Duodenal mucosa (tissue), 2 donors: ENCODE results near the gene MSRB3.
"Not testable (repeated sequence)": the region's sequence is repeated elsewhere in the genome, so short reads cannot be mapped to it uniquely, and the experiment has no call there.

ENCODE experiments used
- H3K27ac ChIP-seq: one replicate; pipeline ENCODE4 v1.7.0; 2013; ENCODE audit warnings: low read depth, low read length
- H3K27me3 ChIP-seq, 2 donors: one replicate each; pipeline ENCODE4 v1.7.0; 2013; ENCODE audit warnings: low read length in 2 of 2, control low read depth in 1 of 2; ENCODE audit not compliant: insufficient read depth in 2 of 2, control insufficient read depth in 1 of 2
- H3K36me3 ChIP-seq, 2 donors: one replicate each; pipeline ENCODE4 v1.7.0; 2013; ENCODE audit warnings: low read length in 2 of 2, control low read depth in 1 of 2; ENCODE audit not compliant: insufficient read depth in 2 of 2, control insufficient read depth in 1 of 2
- H3K4me1 ChIP-seq, 2 donors: one replicate each; pipeline ENCODE4 v1.7.0; 2013; ENCODE audit warnings: low read length in 2 of 2, control low read depth in 1 of 2; ENCODE audit not compliant: insufficient read depth in 2 of 2, control insufficient read depth in 1 of 2
- H3K4me3 ChIP-seq, 2 donors: one replicate each; pipeline ENCODE4 v1.7.0; 2013; ENCODE audit warnings: low read length in 2 of 2, low read depth in 1 of 2
- H3K9ac ChIP-seq, 2 donors: one replicate each; pipeline ENCODE4 v1.7.0; 2013; ENCODE audit warnings: low read length in 2 of 2, low read depth in 1 of 2
- H3K9me3 ChIP-seq, 2 donors: one replicate each; pipeline ENCODE4 v1.7.0; 2013; ENCODE audit warnings: low read length in 2 of 2, control low read depth in 1 of 2; ENCODE audit not compliant: control insufficient read depth in 1 of 2

The MSRB3 gene

DNA sequence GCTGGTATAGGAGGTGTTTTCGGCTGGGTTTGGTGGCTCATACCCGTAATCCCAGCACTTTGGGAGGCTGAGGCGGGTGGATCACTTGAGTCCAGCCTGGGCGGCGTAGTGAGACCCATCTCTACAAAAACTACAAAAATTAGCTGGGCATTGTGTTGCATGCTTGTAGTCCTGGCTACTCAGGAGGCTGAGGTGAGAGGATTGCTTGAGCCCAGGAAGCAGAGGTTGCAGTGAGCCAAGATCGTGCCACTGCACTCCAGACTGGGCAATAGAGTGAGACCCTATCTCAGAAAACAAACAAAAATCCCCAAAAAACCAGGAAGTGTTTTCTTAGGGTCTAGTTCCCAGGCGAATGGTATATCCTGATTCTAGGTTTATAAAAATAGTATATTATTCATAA, 7.0 kb downstream of the MSRB3 start:
- H3K9ac ChIP-seq, H3K4me3 ChIP-seq, H3K9me3 ChIP-seq, H3K27me3 ChIP-seq, H3K27ac ChIP-seq, H3K4me1 ChIP-seq, H3K36me3 ChIP-seq: not testable (repeated sequence)

DNA sequence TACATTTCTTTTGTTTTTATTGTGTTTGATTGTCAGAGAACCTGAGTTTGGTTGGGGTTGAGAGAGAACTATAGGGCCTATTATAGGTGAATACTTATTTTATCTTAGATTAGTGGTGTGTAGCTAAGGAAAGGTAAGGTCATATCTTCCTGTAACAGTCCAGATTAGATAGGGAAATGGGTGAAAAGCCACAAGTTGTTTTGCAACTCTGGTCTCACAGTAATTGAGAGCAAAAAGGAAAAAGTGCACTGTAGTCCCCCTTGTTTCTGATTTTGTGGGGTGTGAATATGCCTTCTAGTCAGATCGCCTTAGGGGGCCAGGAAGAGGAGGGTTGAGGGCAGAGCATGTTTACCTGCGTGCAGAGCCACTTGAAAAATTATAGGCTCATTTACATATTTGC, 8.9 kb downstream of the MSRB3 start:
- Histone ChIP-seq H3K4me1 (peaks cover 0 to 7% of the 10 kb centered on the region in 2 donors), H3K9ac (no peak overlapping the region), H3K27ac (no peak overlapping the region), H3K36me3 (no peaks in the 10 kb centered on the region), H3K4me3 (no peak overlapping the region), H3K9me3 (no peaks in the 10 kb centered on the region), H3K27me3 (no peaks in the 10 kb centered on the region)

DNA sequence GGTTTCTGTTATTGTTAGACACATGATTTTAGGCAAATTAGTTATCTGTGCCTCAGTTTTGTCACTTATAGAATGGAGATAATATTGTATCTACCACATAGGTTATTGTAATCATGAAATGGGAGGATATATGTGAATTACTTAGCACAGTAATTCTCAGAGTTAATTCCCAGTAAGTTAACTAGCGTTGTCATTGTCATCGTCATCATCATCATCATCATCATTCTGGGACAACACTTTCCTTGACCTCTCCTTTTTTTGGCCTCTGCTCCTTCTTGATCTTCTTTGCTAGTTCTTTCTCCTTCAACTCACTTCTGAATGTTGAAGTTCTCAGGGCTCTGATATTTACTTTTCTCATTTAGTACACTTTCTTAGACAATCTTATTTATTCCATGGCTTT, 13.8 kb downstream of the MSRB3 start:
- no peaks in the 10 kb centered on the region for H3K27me3 ChIP-seq
- H3K9me3 ChIP-seq: no peaks in the 10 kb centered on the region
- no peak overlapping the region for H3K4me3 ChIP-seq
- H3K36me3 ChIP-seq: no peaks in the 10 kb centered on the region
- no peak overlapping the region for H3K9ac ChIP-seq
- H3K4me1 ChIP-seq: peaks cover 0 to 6% of the 10 kb centered on the region in 2 donors
- no peak overlapping the region for H3K27ac ChIP-seq

- Histone ChIP-seq H3K27me3 (no peaks in the 10 kb centered on the region), H3K27ac (no peak overlapping the region), H3K36me3 (no peaks in the 10 kb centered on the region), H3K4me3 (no peak overlapping the region), H3K9ac (no peak overlapping the region), H3K9me3 (no peaks in the 10 kb centered on the region), H3K4me1 (no peaks in the 10 kb centered on the region)
Observed at GRCh38 chr12:65293735-65294134, 15.3 kb downstream of the MSRB3 start.

GRCh38 chr12:65294641-65295262, 16.3 kb downstream of the MSRB3 start:
- no peaks in the 10 kb centered on the region for H3K4me1 ChIP-seq
- H3K27me3 ChIP-seq: no peaks in the 10 kb centered on the region
- H3K4me3 ChIP-seq: no peak overlapping the region
- no peaks in the 10 kb centered on the region for H3K36me3 ChIP-seq
- no peak overlapping the region for H3K27ac ChIP-seq
- no peaks in the 10 kb centered on the region for H3K9me3 ChIP-seq
- H3K9ac ChIP-seq: no peak overlapping the region

DNA sequence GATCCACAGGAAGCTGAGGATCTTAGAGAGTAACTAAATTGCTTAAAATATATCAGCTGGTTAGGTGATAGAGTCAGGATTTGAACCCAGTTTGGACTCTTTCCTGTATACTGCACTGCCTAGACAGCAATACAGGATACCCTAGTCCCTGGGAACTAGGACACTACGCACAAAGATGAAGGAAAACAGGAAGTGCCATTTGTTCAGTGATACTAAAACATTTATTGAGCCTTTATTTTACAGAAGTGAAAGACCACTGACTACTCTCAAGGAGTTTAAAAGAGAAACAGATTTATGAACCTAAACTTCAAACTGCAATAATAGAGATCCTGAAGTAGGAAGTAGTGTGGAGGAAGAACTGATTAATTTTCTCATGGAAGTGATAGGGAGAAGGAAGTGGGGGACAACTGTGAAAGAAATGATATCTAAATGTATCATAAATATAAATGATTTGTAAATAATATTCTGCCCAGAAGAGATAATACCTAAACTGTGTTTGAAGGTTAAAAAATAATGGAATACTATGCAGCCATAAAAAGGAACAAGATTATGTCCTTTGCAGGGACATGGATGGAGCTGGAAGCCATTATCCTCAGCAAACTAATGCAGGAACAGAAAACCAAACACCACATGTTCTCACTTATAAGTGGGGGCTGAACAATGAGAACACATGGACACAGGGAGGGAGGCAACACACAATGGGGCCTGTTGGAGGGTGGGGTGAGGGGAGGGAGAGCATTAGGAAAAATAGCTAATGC, 18.2 kb downstream of the MSRB3 start:
- Histone ChIP-seq H3K27ac (no peak overlapping the region), H3K36me3 (no peaks in the 10 kb centered on the region), H3K9ac (no peak overlapping the region), H3K9me3 (no peaks in the 10 kb centered on the region), H3K4me3 (no peak overlapping the region), H3K27me3 (no peaks in the 10 kb centered on the region), H3K4me1 (no peaks in the 10 kb centered on the region)

GRCh38 chr12:65300097-65300496, 21.6 kb downstream of the MSRB3 start:
- Histone ChIP-seq H3K4me3 (no peak overlapping the region), H3K36me3 (no peaks in the 10 kb centered on the region), H3K9me3 (no peaks in the 10 kb centered on the region), H3K9ac (no peak overlapping the region), H3K27ac (no peak overlapping the region), H3K4me1 (no peaks in the 10 kb centered on the region), H3K27me3 (no peaks in the 10 kb centered on the region)

DNA sequence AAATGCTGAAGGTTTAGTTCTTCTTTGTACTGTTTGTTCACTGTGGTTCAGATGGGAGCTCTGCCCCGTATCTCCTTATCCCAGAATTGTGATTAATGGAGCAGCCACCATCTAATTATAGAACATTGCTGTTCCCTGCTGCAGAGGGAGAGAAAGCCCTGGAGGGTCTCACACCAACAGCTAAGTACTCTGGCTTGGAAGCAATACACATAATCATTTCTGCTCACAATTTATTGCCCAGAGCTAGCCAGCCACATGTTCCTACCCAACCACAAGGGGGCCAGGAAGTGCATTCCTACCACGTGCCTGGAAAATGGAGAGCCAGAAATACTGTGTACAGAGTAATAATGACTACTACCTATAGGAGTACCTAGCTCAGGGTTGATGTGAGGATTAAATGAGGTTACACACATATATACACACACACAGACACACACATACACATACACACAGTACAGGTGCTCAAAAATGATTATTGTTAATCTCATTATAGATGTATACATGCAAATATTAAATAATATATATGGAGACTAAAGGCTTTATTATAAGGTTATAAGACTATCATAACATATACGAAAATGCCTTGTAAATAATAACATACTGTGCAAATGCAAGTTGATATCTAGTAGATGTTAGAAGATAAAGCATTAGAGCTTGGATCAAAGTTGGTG, 22.3 kb downstream of the MSRB3 start:
- Histone ChIP-seq H3K4me1 (no peaks in the 10 kb centered on the region), H3K36me3 (no peaks in the 10 kb centered on the region), H3K9me3 (no peaks in the 10 kb centered on the region), H3K27me3 (no peaks in the 10 kb centered on the region), H3K9ac (no peak overlapping the region), H3K27ac (no peak overlapping the region), H3K4me3 (no peak overlapping the region)

GRCh38 chr12:65302891-65303290, 24.4 kb downstream of the MSRB3 start:
- Histone ChIP-seq H3K36me3 (no peaks in the 10 kb centered on the region), H3K4me3 (no peak overlapping the region), H3K27me3 (no peaks in the 10 kb centered on the region), H3K4me1 (peaks cover 0 to 8% of the 10 kb centered on the region in 2 donors), H3K9ac (no peak overlapping the region), H3K27ac (no peak overlapping the region), H3K9me3 (no peaks in the 10 kb centered on the region)

DNA sequence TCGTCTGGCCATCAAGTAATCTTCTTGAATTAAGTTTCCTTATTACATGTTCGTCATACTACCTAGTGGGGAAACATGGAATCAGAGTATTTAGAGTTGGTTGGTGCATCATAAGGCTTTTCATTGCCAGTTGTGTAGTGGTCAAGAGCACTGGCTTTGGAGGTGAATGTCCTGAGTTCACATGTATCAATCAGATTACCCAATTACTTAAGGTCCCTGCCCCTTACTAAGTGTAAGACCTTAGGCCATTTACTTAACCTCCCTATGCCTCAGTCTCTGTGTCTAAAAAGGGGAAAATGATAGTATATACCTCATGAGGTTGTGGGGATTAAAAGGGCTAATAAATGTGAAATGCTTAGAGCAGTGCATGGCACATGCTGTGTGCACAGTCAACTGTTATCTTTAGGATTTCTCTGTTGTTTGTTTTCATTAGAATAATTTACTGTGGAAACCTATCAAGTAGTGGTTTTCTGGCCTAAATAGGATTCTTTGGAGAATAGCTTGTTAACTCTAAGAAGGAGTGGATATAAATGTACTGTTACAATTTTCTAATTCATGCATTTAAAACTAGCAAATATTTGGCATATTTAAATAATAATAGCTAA, 27.0 kb downstream of the MSRB3 start:
- Histone ChIP-seq H3K27ac (no peak overlapping the region), H3K4me1 (peaks cover 0 to 8% of the 10 kb centered on the region in 2 donors), H3K27me3 (no peaks in the 10 kb centered on the region), H3K4me3 (no peak overlapping the region), H3K9me3 (no peaks in the 10 kb centered on the region), H3K9ac (no peak overlapping the region), H3K36me3 (no peaks in the 10 kb centered on the region)
